H1 (cell line): ENCODE measurements around the gene DNAL4. TPM values are rescaled to one million over a fixed set of nuclear protein-coding genes. Genes with fewer than 3 reads are reported as not detected.

Experiments used
- GTF2F1 ChIP-seq: IDR thresholded peaks from 2 replicates; pipeline ENCODE4 v1.6.1; 2012; ENCODE audit warnings: low read depth, low read length, improper control_type of control experiment, borderline replicate concordance
- RBBP5 ChIP-seq: IDR thresholded peaks from 2 replicates; pipeline ENCODE4 v1.7.1; 2012; ENCODE audit warnings: low read depth, mild to moderate bottlenecking, inconsistent platforms, low read length, moderate library complexity, borderline replicate concordance
- RFX5 ChIP-seq: IDR thresholded peaks from 2 replicates; pipeline ENCODE4 v1.6.1; 2011; ENCODE audit warnings: low read depth, low read length, improper control_type of control experiment, borderline replicate concordance
- SP4 ChIP-seq: IDR thresholded peaks from 2 replicates; pipeline ENCODE4 v1.6.1; 2012; ENCODE audit warnings: low read length, inconsistent platforms
- SRF ChIP-seq: IDR thresholded peaks from 2 replicates; pipeline ENCODE4 v1.6.1; 2011; ENCODE audit warnings: mild to moderate bottlenecking, low read depth, low read length, moderate library complexity
- polyA plus RNA-seq, 7 experiments: library from polyadenylated mRNA; depleted of rRNA in 3 of 7; stranded (reverse) in 5 of 7; unstranded in 2 of 7; fragments of >200 nt in 5 of 7; fragments of 200-250 nt in 2 of 7; gene quantifications; 1 replicate in 5 of 7; 2 replicates in 1 of 7; 4 replicates in 1 of 7; pipeline versions ENCODE4 v1.2.1 to v1.2.3, GENCODE V29; 2011 to 2013; ENCODE audit warnings: missing spikeins in 2 of 7, mixed read lengths in 2 of 7
- total RNA-seq: library from RNA; stranded (reverse); fragmentation: NEBNext Ultra II Directional; extraction: Animal tissue kit (Norgen Biotek cat#: 25700); gene quantifications from 2 replicates; pipeline ENCODE4 v1.2.1, GENCODE V29; 2021

DNAL4 gene
- total and polyA plus RNA-seq, 2 of the 8 experiments (the other 6 are each of a cell fraction or from before 2014, with no cell fraction given): 8.8 to 14.0 TPM

DNA sequence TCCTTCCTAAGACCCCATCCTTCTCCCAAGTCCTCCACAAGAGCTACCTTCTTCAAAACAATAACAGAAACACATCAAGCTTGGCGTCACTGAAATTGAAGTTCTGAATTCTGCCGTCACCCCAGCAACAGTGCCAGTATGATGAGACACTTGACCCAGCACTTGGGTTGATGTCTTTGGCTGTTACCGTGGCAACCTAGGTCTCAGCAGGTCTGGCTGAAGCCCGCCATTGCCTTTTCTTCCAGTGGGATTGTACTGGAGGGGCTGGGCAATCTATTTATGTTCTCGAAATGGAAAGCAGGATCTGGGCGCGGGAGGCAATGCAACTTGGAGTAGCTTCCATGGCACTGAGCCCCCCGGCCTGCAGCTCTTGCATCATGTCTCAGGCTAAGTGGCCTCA is 26.1 kb upstream of the DNAL4 start (continued):
- TF ChIP-seq RFX5 (no peak), SP4 (no peak), RBBP5 (no peak), GTF2F1 (no peak), SRF (no peak)
